HEK293 (cell line): ENCODE measurements around the gene RPS21.

Experiments used
- CTCF ChIP-seq: fragments of 450-650 bp; formaldehyde crosslinking; IDR thresholded peaks from 2 replicates; pipeline ENCODE4 v1.5.1; 2016; ENCODE audit warnings: missing biosample characterization, missing genetic modification characterization
- EGR2 ChIP-seq: fragments of 450-650 bp; formaldehyde crosslinking; IDR thresholded peaks from 2 replicates; pipeline ENCODE4 v1.5.1; 2016; ENCODE audit warnings: low read depth, missing biosample characterization, missing genetic modification characterization
- PRDM1 ChIP-seq: fragments of 450-650 bp; formaldehyde crosslinking; IDR thresholded peaks from 2 replicates; pipeline ENCODE4; 2016; ENCODE audit warnings: missing biosample characterization, missing genetic modification characterization
- YY1 ChIP-seq: fragments of 450-650 bp; formaldehyde crosslinking; IDR thresholded peaks from 2 replicates; pipeline ENCODE4 v1.5.1; 2018; ENCODE audit warnings: missing biosample characterization, missing genetic modification characterization
- ZBTB1 ChIP-seq: fragments of 450-650 bp; formaldehyde crosslinking; IDR thresholded peaks from 2 replicates; pipeline ENCODE4 v1.5.1; 2016; ENCODE audit warnings: missing biosample characterization, missing genetic modification characterization
- ZBTB20 ChIP-seq: fragments of 450-650 bp; formaldehyde crosslinking; IDR thresholded peaks from 2 replicates; pipeline ENCODE4 v1.5.1; 2016; ENCODE audit warnings: missing biosample characterization, missing genetic modification characterization
- ZBTB21 ChIP-seq: fragments of 450-650 bp; formaldehyde crosslinking; IDR thresholded peaks from 2 replicates; pipeline ENCODE4 v1.5.1; 2017; ENCODE audit warnings: missing biosample characterization, missing genetic modification characterization
- ZNF248 ChIP-seq: fragments of 450-650 bp; formaldehyde crosslinking; IDR thresholded peaks from 2 replicates; pipeline ENCODE4 v1.5.1; 2017; ENCODE audit warnings: missing biosample characterization, missing genetic modification characterization
- ZNF350 ChIP-seq: fragments of 450-650 bp; formaldehyde crosslinking; IDR thresholded peaks from 2 replicates; pipeline ENCODE4 v1.5.0; 2017; ENCODE audit warnings: missing biosample characterization, mild to moderate bottlenecking, missing genetic modification characterization
- ZNF404 ChIP-seq: fragments of 450-650 bp; formaldehyde crosslinking; IDR thresholded peaks from 2 replicates; pipeline ENCODE4 v1.5.1; 2017; ENCODE audit warnings: missing biosample characterization, missing genetic modification characterization
- ZNF707 ChIP-seq: fragments of 450-650 bp; formaldehyde crosslinking; IDR thresholded peaks from 2 replicates; pipeline ENCODE4 v1.5.1; 2016; ENCODE audit warnings: missing biosample characterization, missing genetic modification characterization
- TF ChIP-seq, protein P1 (sequence below): fragments of 450-650 bp; formaldehyde crosslinking; IDR thresholded peaks from 2 replicates; pipeline ENCODE4 v1.5.1; 2016; ENCODE audit warnings: missing biosample characterization, missing genetic modification characterization, low read depth

DNA sequence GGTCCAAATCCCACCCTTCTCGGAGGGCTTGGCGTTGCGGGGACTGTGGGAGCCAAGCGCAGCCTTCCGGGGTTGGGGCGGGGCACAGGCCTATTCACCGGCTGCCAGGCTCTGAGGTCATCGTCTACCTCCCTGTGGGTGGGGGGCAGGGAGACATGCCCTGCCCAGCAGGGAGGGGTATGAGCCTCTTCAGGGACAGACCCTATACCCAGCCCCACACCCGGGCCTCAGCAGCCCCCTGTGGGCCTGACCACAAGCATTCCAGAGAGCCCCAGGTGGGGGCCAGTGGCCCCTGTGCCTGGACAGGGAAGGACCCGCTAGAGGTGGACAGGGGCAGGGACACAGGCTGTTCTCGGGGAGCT, 31.4 kb upstream of the RPS21 start:
- no peak for TF ChIP-seq CTCF (tag by site-specific recombination)
- no peak for TF ChIP-seq YY1 (tag by site-specific recombination)
- no peak for TF ChIP-seq ZBTB1
- no peak for TF ChIP-seq EGR2 (tag by site-specific recombination)
- no peak for TF ChIP-seq ZNF248 (tag by site-specific recombination)
- TF ChIP-seq, protein P1, sequence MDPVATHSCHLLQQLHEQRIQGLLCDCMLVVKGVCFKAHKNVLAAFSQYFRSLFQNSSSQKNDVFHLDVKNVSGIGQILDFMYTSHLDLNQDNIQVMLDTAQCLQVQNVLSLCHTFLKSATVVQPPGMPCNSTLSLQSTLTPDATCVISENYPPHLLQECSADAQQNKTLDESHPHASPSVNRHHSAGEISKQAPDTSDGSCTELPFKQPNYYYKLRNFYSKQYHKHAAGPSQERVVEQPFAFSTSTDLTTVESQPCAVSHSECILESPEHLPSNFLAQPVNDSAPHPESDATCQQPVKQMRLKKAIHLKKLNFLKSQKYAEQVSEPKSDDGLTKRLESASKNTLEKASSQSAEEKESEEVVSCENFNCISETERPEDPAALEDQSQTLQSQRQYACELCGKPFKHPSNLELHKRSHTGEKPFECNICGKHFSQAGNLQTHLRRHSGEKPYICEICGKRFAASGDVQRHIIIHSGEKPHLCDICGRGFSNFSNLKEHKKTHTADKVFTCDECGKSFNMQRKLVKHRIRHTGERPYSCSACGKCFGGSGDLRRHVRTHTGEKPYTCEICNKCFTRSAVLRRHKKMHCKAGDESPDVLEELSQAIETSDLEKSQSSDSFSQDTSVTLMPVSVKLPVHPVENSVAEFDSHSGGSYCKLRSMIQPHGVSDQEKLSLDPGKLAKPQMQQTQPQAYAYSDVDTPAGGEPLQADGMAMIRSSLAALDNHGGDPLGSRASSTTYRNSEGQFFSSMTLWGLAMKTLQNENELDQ (tag by site-specific recombination): no peak
- TF ChIP-seq ZBTB20 (tag by site-specific recombination): no peak
- TF ChIP-seq ZNF707: no peak
- TF ChIP-seq ZBTB21: 0 out of 2 replicates have a peak, but pooled peaks have one; percentile 14
- TF ChIP-seq ZNF350 (tag by site-specific recombination): no peak
- no peak for TF ChIP-seq PRDM1 (tag by site-specific recombination)
- TF ChIP-seq ZNF404 (tag by site-specific recombination): no peak
